Mesenchymal stem cell (in vitro differentiated cells and primary cell): ENCODE data around the gene TTC23L.
A peak's percentile ranks its signal among the peaks of the same experiment; 100 is the strongest.
"Not testable (repeated sequence)": the region's sequence is repeated elsewhere in the genome, so short reads cannot be mapped to it uniquely, and the experiment has no call there.

Experiments used
- DNase-seq: peaks from one replicate; pipeline ENCODE4 v3.0.0-alpha.2; 2013
- H2AFZ ChIP-seq: one replicate; pipeline ENCODE4 v1.6.1; 2013; ENCODE audit warnings: low read depth, mild to moderate bottlenecking, control low read depth, inconsistent platforms, low read length, moderate library complexity
- H2AK5ac ChIP-seq: 2 replicates; pipeline ENCODE4 v1.6.1; 2013; ENCODE audit warnings: low read length, moderate library complexity, mild to moderate bottlenecking, inconsistent platforms; ENCODE audit not compliant: severe bottlenecking
- H2BK120ac ChIP-seq: one replicate; pipeline ENCODE4 v1.6.1; 2013; ENCODE audit warnings: low read depth, mild to moderate bottlenecking, inconsistent platforms, low read length, moderate library complexity
- H2BK12ac ChIP-seq, 2 experiments: one replicate each; pipeline ENCODE4 v1.6.1; 2013; ENCODE audit warnings: inconsistent platforms in 2 of 2, low read length in 2 of 2, mild to moderate bottlenecking in 2 of 2, moderate library complexity in 2 of 2, control low read depth in 1 of 2
- H2BK15ac ChIP-seq: one replicate; pipeline ENCODE4 v1.6.1; 2013; ENCODE audit warnings: mild to moderate bottlenecking, low read depth, inconsistent platforms; ENCODE audit not compliant: poor library complexity, severe bottlenecking
- H2BK5ac ChIP-seq: 2 replicates; pipeline ENCODE4 v1.6.1; 2013; ENCODE audit warnings: low read depth, mild to moderate bottlenecking, low read length, control low read depth, inconsistent platforms; ENCODE audit not compliant: poor library complexity, severe bottlenecking
- H3K14ac ChIP-seq, 2 experiments: one replicate each; pipeline ENCODE4 v1.6.1; 2013; ENCODE audit warnings: inconsistent platforms in 2 of 2, low read length in 2 of 2, control low read depth in 1 of 2, mild to moderate bottlenecking in 1 of 2, moderate library complexity in 1 of 2
- H3K18ac ChIP-seq, 2 experiments: one replicate each; pipeline ENCODE4 v1.6.1; 2013; ENCODE audit warnings: inconsistent platforms in 2 of 2, low read length in 2 of 2, control low read depth in 1 of 2, low read depth in 1 of 2, mild to moderate bottlenecking in 1 of 2
- H3K23ac ChIP-seq, 2 experiments: one replicate each; pipeline ENCODE4 v1.6.1; 2013; ENCODE audit warnings: inconsistent platforms in 2 of 2, low read length in 2 of 2, mild to moderate bottlenecking in 2 of 2, moderate library complexity in 2 of 2, control low read depth in 1 of 2
- H3K27ac ChIP-seq: 2 replicates; pipeline ENCODE4 v1.5.1; 2013; ENCODE audit warnings: mild to moderate bottlenecking, moderate library complexity, low read length, control low read depth, inconsistent platforms; ENCODE audit not compliant: poor library complexity, severe bottlenecking
- H3K27me3 ChIP-seq, 2 experiments: 2 replicates each; pipeline versions ENCODE4 v1.6.1 to v1.7.0; 2013; ENCODE audit warnings: low read length in 2 of 2, mild to moderate bottlenecking in 2 of 2, moderate library complexity in 2 of 2, control low read depth in 1 of 2, inconsistent platforms in 1 of 2; ENCODE audit not compliant: control insufficient read depth in 1 of 2, insufficient read depth in 1 of 2
- H3K36me3 ChIP-seq, 2 experiments: 2 replicates each; pipeline versions ENCODE4 v1.6.1 to v1.7.0; 2013; ENCODE audit warnings: low read length in 2 of 2, control low read depth in 1 of 2, inconsistent platforms in 1 of 2, low read depth in 1 of 2, mild to moderate bottlenecking in 1 of 2; ENCODE audit not compliant: insufficient read depth in 2 of 2, control insufficient read depth in 1 of 2
- H3K4ac ChIP-seq, 2 experiments: one replicate each; pipeline ENCODE4 v1.6.1; 2013; ENCODE audit warnings: inconsistent platforms in 2 of 2, low read length in 2 of 2, mild to moderate bottlenecking in 2 of 2, moderate library complexity in 2 of 2, control low read depth in 1 of 2, low read depth in 1 of 2
- H3K4me1 ChIP-seq: 2 replicates; pipeline ENCODE4 v1.6.1; 2013; ENCODE audit warnings: low read depth, low read length, control low read depth; ENCODE audit not compliant: control insufficient read depth, insufficient read depth
- H3K4me2 ChIP-seq: 2 replicates; pipeline ENCODE4 v1.6.1; 2013; ENCODE audit warnings: low read length, mild to moderate bottlenecking, inconsistent platforms; ENCODE audit not compliant: poor library complexity, severe bottlenecking
- H3K4me3 ChIP-seq, 2 experiments: 2 replicates each; pipeline versions ENCODE4 v1.5.1 to v1.7.0; 2013; ENCODE audit warnings: low read length in 2 of 2, mild to moderate bottlenecking in 2 of 2, control low read depth in 1 of 2, low read depth in 1 of 2; ENCODE audit not compliant: insufficient read depth in 1 of 2
- H3K79me1 ChIP-seq: replicated peaks from 2 replicates; pipeline ENCODE4 v1.6.1; 2013; ENCODE audit warnings: mild to moderate bottlenecking, control low read depth, low read length, inconsistent platforms; ENCODE audit not compliant: poor library complexity, severe bottlenecking
- H3K9ac ChIP-seq: 2 replicates; pipeline ENCODE4 v1.7.0; 2013; ENCODE audit warnings: mild to moderate bottlenecking, low read length, moderate library complexity
- H3K9me3 ChIP-seq: 2 replicates; pipeline ENCODE4 v1.7.0; 2013; ENCODE audit warnings: mild to moderate bottlenecking, low read length; ENCODE audit not compliant: control insufficient read depth
- H4K8ac ChIP-seq: one replicate; pipeline ENCODE4 v1.6.1; 2013; ENCODE audit warnings: inconsistent platforms, mild to moderate bottlenecking, low read length, moderate library complexity
- H4K91ac ChIP-seq: one replicate; pipeline ENCODE4 v1.6.1; 2013; ENCODE audit warnings: mild to moderate bottlenecking, low read length, inconsistent platforms
- WGBS: methylation state at CpG from one replicate; pipeline ENCODE4 v1.1.7; 2013; ENCODE audit warnings: mixed read lengths; 5-methylcytosine and 5-hydroxymethylcytosine counted together

The TTC23L gene

DNA sequence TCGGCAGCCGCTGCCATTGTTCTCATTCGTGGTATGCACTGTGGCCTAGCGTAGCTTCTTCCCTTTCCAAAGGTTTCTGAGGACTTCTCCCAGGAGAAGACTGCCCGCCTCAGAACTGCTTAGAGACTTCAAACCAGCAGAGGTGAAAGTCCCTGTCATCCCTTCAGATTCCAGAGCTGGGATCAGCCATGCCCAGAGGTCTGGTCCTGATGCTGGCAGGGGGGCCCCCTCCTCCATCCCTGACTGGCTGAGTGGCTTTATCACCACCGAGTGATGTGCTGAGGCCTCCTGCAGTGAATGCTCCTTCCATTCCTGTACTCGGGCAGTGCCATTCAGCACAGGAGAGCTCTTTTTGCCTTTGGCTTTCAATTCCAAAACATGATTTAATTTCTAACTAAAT lies 8.1 kb upstream of the TTC23L start:
- WGBS = over 99% methylated on average over 5 of the region's 7 CpGs
- H4K91ac ChIP-seq, H3K14ac ChIP-seq, H2BK12ac ChIP-seq, H3K4me2 ChIP-seq, H3K23ac ChIP-seq, H3K9ac ChIP-seq, H2BK15ac ChIP-seq, H2BK120ac ChIP-seq, H3K27me3 ChIP-seq, H3K4me3 ChIP-seq, H2AK5ac ChIP-seq, H3K18ac ChIP-seq, H3K9me3 ChIP-seq, H3K4me1 ChIP-seq, DNase-seq, H2BK5ac ChIP-seq, H3K27ac ChIP-seq, H3K4ac ChIP-seq, H2AFZ ChIP-seq: not testable (repeated sequence)
- Histone ChIP-seq H4K8ac (peak overlapping the region; percentile 19), H3K36me3 (peaks cover 34 to 99% of the 10 kb centered on the region in 2 experiments), H3K79me1 (peaks cover 21% of the 10 kb centered on the region)

DNA sequence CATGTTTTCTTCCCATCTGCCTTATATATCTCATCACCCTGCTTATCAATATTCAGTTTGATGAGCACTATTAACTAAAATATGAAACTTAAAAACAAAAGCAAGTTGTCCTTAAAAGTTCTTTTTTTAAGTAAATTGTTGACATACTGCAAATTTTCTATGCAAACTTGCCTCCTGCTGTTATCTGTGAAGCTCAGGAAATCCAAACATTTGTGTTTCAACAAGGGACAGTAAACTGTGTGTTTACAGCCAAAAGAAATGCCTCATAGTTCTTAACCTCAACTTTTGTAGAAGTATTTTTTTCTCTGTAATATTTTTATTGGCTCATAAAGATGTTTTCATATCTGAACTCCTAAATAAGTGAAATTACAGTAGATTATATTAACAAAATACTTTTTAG lies 7.7 kb upstream of the TTC23L start:
- no peak overlapping the region for H2BK5ac ChIP-seq
- H3K4me3 ChIP-seq = no peak overlapping the region
- H3K23ac ChIP-seq = no peak overlapping the region
- no peak overlapping the region for H3K14ac ChIP-seq
- no peak overlapping the region for H3K27ac ChIP-seq
- peaks cover 32 to 94% of the 10 kb centered on the region in 2 experiments for H3K36me3 ChIP-seq
- peaks cover 19% of the 10 kb centered on the region for H3K79me1 ChIP-seq
- no peak overlapping the region for H2BK120ac ChIP-seq
- H3K4me2 ChIP-seq = no peak overlapping the region
- peaks cover 8% of the 10 kb centered on the region for H3K9me3 ChIP-seq
- H4K8ac ChIP-seq = no peak overlapping the region
- H3K18ac ChIP-seq = no peak overlapping the region
- H3K4ac ChIP-seq = no peak overlapping the region
- peaks cover 1% of the 10 kb centered on the region for H3K4me1 ChIP-seq
- H3K27me3 ChIP-seq = no peaks in the 10 kb centered on the region
- no peak overlapping the region for H2BK15ac ChIP-seq
- no peak overlapping the region for H2BK12ac ChIP-seq
- no peak overlapping the region for H2AFZ ChIP-seq
- no peak overlapping the region for H4K91ac ChIP-seq
- no peak for DNase-seq
- no peak overlapping the region for H3K9ac ChIP-seq
- no peak overlapping the region for H2AK5ac ChIP-seq

DNA sequence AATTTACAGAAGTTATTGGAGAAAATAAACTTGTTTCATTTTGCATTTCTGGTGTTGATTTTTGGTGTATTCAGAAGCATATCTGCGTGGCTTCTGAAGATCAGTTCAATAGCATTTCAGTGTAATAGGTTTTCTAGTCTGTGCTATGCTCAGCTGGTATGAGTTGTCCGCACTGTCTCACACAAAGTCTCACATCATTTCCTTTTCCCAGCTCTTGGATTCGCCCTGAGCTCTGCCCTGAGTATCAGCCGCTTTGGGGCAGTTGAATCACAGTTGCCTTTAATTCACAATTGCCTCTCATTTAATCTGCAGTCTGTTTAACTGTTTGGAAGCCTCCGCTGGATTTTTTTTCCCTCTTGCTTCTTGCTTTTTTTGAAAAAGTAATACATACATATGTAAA lies 6.4 kb upstream of the TTC23L start:
- no peak overlapping the region for H2BK15ac ChIP-seq
- no peaks in the 10 kb centered on the region for H3K4me1 ChIP-seq
- WGBS = 95% methylated on average over 4 of the region's 5 CpGs
- H3K36me3 ChIP-seq = peaks cover 26 to 82% of the 10 kb centered on the region in 2 experiments
- peaks cover 17% of the 10 kb centered on the region for H3K79me1 ChIP-seq
- peaks cover 1% of the 10 kb centered on the region for H3K9me3 ChIP-seq
- H3K4me2 ChIP-seq = no peak overlapping the region
- no peak overlapping the region for H2BK120ac ChIP-seq
- no peak for DNase-seq
- no peak overlapping the region for H3K27ac ChIP-seq
- no peak overlapping the region for H3K18ac ChIP-seq
- H3K23ac ChIP-seq = no peak overlapping the region
- H3K4ac ChIP-seq = no peak overlapping the region
- H4K91ac ChIP-seq = no peak overlapping the region
- H2AFZ ChIP-seq = no peak overlapping the region
- H2BK12ac ChIP-seq = no peak overlapping the region
- no peak overlapping the region for H2AK5ac ChIP-seq
- no peaks in the 10 kb centered on the region for H3K27me3 ChIP-seq
- no peak overlapping the region for H3K14ac ChIP-seq
- H3K4me3 ChIP-seq = no peak overlapping the region
- H4K8ac ChIP-seq = no peak overlapping the region
- no peak overlapping the region for H2BK5ac ChIP-seq
- H3K9ac ChIP-seq = no peak overlapping the region

DNA sequence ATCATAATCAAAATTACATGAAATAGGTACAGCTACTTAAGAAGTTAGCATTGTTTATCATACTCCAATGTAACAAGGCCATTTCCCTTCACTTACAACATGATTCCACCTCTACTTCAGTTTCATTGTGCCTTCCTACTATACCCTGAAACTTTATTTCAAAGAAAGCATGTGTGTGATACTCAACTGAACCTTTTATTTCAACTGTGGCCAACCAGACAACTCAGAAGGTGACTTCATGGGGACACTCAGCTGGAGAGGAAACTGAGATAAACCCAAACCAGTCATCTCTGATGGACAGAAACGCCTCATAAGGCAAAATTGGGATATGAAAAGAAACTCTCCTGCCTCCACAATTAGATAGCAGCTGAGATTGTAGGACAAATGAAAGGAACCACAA lies 5.9 kb upstream of the TTC23L start:
- Histone ChIP-seq H3K9ac (no peak overlapping the region), H3K27me3 (no peaks in the 10 kb centered on the region), H3K79me1 (peaks cover 13% of the 10 kb centered on the region), H3K18ac (no peak overlapping the region), H4K8ac (no peak overlapping the region), H3K23ac (no peak overlapping the region), H2BK12ac (no peak overlapping the region), H2BK120ac (no peak overlapping the region), H3K4ac (no peak overlapping the region), H3K4me2 (no peak overlapping the region), H3K4me1 (no peaks in the 10 kb centered on the region), H3K36me3 (peaks cover 21 to 76% of the 10 kb centered on the region in 2 experiments), H2BK15ac (no peak overlapping the region), H3K4me3 (no peak overlapping the region), H3K9me3 (no peaks in the 10 kb centered on the region), H2AK5ac (no peak overlapping the region), H2AFZ (no peak overlapping the region), H2BK5ac (no peak overlapping the region), H3K27ac (no peak overlapping the region), H4K91ac (no peak overlapping the region), H3K14ac (no peak overlapping the region)
- 100% methylated on average over 1 of the region's 1 CpG for WGBS
- no peak for DNase-seq
